ENCODE measurements around the gene BLOC1S5.

DNA sequence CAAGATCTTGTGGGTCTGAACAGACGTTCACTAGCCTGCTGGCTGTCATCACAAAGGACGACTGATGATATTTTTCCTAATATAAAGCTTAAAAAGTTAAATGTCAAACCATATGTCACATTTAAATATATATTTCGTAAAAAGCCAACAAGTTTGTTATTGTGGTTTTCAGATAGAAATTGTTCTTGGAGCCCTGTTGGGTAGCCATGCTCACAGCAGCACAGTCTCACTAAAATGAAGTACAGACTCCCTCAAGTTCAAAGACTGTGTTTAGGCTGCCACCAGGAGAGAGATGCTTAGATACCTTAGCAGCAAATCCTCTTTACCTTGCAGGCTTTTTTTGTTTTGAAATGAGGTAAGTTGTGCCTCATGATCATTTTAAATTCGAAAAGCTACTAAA, 20.4 kb upstream of the BLOC1S5 start:
- TF ChIP-seq EZH2 (IDR thresholded peaks at IDR 0.05; ENCODE audit: low read length), result no peak
- TF ChIP-seq, protein P1, sequence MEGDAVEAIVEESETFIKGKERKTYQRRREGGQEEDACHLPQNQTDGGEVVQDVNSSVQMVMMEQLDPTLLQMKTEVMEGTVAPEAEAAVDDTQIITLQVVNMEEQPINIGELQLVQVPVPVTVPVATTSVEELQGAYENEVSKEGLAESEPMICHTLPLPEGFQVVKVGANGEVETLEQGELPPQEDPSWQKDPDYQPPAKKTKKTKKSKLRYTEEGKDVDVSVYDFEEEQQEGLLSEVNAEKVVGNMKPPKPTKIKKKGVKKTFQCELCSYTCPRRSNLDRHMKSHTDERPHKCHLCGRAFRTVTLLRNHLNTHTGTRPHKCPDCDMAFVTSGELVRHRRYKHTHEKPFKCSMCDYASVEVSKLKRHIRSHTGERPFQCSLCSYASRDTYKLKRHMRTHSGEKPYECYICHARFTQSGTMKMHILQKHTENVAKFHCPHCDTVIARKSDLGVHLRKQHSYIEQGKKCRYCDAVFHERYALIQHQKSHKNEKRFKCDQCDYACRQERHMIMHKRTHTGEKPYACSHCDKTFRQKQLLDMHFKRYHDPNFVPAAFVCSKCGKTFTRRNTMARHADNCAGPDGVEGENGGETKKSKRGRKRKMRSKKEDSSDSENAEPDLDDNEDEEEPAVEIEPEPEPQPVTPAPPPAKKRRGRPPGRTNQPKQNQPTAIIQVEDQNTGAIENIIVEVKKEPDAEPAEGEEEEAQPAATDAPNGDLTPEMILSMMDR (optimal IDR thresholded peaks at IDR 0.05 in 1 of 3, IDR thresholded peaks at IDR 0.05 in 1 of 3, conservative IDR thresholded peaks at IDR 0.05 in 1 of 3; ENCODE audit: extremely low read depth in 1 of 3, insufficient read depth in 2 of 3, low read length in 3 of 3), result no peak
